OCI-LY7 (cell line): ENCODE measurements around the gene PDE2A. TPM values are rescaled to one million over a fixed set of nuclear protein-coding genes. Genes with fewer than 3 reads are reported as not detected.

Experiments
- BruUV-seq: library from RNA; stranded (reverse); fragments of 400-500 nt; replicated peaks from 2 replicates; lab custom pipeline; 2021; lab: Mats Ljungman, UMichigan
- CTCF ChIA-PET: fragments of 300-600 bp; sonication (Branson Sonifier 250); formaldehyde crosslinking; loops from one replicate; lab custom pipeline; 2022; ENCODE audit warnings: antibody characterized with exemption; ENCODE audit not compliant: unreplicated experiment; lab: Charles Lee
- POLR2A ChIA-PET: fragments of 300-600 bp; sonication (Branson Sonifier 250); formaldehyde crosslinking; loops from one replicate; lab custom pipeline; 2022; ENCODE audit warnings: antibody characterized with exemption; lab: Charles Lee
- DNase-seq: peaks from one replicate; pipeline ENCODE4 v3.0.0-alpha.2; 2015; ENCODE audit warnings: low spot score
- H2AFZ ChIP-seq: fragments of 200-600 bp; sonication (generic), shearing (Covaris generic); 2 replicates; pipeline ENCODE4 v1.6.1; 2014; ENCODE audit warnings: mild to moderate bottlenecking, antibody characterized with exemption, low read length, moderate library complexity
- H3K27ac ChIP-seq: fragments of 200-600 bp; sonication (generic); 2 replicates; pipeline ENCODE4 v1.5.1; 2014; ENCODE audit warnings: mixed run types, low read depth, mild to moderate bottlenecking, moderate library complexity, low read length, inconsistent platforms; ENCODE audit not compliant: poor library complexity, severe bottlenecking
- H3K36me3 ChIP-seq: fragments of 200-600 bp; sonication (generic); 2 replicates; pipeline ENCODE4 v1.6.1; 2014; ENCODE audit warnings: mild to moderate bottlenecking, antibody characterized with exemption, low read length, moderate library complexity, mixed read lengths; ENCODE audit not compliant: insufficient read depth
- H3K4me1 ChIP-seq: fragments of 200-600 bp; sonication (generic); 2 replicates; pipeline ENCODE4 v1.5.1; 2014; ENCODE audit warnings: mild to moderate bottlenecking, low read length; ENCODE audit not compliant: insufficient read depth, poor library complexity, severe bottlenecking
- H3K4me2 ChIP-seq: fragments of 200-600 bp; sonication (generic); 2 replicates; pipeline ENCODE4 v1.6.1; 2014; ENCODE audit warnings: mild to moderate bottlenecking, low read length
- H3K4me3 ChIP-seq: fragments of 200-600 bp; sonication (generic); 2 replicates; pipeline ENCODE4 v1.5.1; 2014; ENCODE audit warnings: mild to moderate bottlenecking, low read depth, low read length; ENCODE audit not compliant: poor library complexity, severe bottlenecking
- H3K79me2 ChIP-seq: fragments of 200-600 bp; sonication (generic); 2 replicates; pipeline ENCODE4 v1.6.1; 2016; ENCODE audit warnings: low read depth, mild to moderate bottlenecking, low read length, moderate library complexity, mixed read lengths; ENCODE audit not compliant: insufficient read depth
- H3K9me2 ChIP-seq: fragments of 200-600 bp; sonication (generic); 2 replicates; pipeline ENCODE4 v1.6.1; 2016; ENCODE audit warnings: mild to moderate bottlenecking, low read length, mixed read lengths; ENCODE audit not compliant: insufficient read depth
- H3K9me3 ChIP-seq: fragments of 200-600 bp; sonication (generic); 2 replicates; pipeline ENCODE4 v1.6.1; 2014; ENCODE audit warnings: mild to moderate bottlenecking, mixed run types, low read length, mixed read lengths
- H4K20me1 ChIP-seq: fragments of 200-600 bp; sonication (generic); 2 replicates; pipeline ENCODE4 v1.6.1; 2014; ENCODE audit warnings: mild to moderate bottlenecking, antibody characterized with exemption, low read length, moderate library complexity, mixed read lengths; ENCODE audit not compliant: insufficient read depth
- EZH2phosphoT487 ChIP-seq: fragments of 200-600 bp; sonication (generic); IDR thresholded peaks from 2 replicates; pipeline ENCODE4 v1.6.1; 2018; ENCODE audit warnings: low read depth, borderline replicate concordance, mild to moderate bottlenecking, mixed run types, antibody characterized with exemption, low read length, moderate library complexity, mixed read lengths
- intact Hi-C: fragments of 100-400 bp; cut with micrococcal nuclease; formaldehyde crosslinking; loops from one replicate; pipeline ENCODE4 v1.10.0; 2022; ENCODE audit not compliant: unreplicated experiment
- total RNA-seq, 2 experiments: library from RNA; depleted of rRNA in 1 of 2; stranded (reverse); fragments of >200 nt in 1 of 2; shearing (Covaris generic) in 1 of 2; gene quantifications; 2 replicates each; pipeline ENCODE4 v1.2.3, GENCODE V29; 2014 to 2022
- TF ChIP-seq, protein P1 (sequence below): fragments of 200-600 bp; sonication (generic); conservative IDR thresholded peaks from 2 replicates; pipeline ENCODE4 v1.5.1; 2014; ENCODE audit warnings: mild to moderate bottlenecking, antibody characterized with exemption, low read length, moderate library complexity, mixed read lengths

PDE2A gene
- total RNA-seq, 2 experiments from 2014 or later, result 0.68 TPM; not detected in 1

DNA sequence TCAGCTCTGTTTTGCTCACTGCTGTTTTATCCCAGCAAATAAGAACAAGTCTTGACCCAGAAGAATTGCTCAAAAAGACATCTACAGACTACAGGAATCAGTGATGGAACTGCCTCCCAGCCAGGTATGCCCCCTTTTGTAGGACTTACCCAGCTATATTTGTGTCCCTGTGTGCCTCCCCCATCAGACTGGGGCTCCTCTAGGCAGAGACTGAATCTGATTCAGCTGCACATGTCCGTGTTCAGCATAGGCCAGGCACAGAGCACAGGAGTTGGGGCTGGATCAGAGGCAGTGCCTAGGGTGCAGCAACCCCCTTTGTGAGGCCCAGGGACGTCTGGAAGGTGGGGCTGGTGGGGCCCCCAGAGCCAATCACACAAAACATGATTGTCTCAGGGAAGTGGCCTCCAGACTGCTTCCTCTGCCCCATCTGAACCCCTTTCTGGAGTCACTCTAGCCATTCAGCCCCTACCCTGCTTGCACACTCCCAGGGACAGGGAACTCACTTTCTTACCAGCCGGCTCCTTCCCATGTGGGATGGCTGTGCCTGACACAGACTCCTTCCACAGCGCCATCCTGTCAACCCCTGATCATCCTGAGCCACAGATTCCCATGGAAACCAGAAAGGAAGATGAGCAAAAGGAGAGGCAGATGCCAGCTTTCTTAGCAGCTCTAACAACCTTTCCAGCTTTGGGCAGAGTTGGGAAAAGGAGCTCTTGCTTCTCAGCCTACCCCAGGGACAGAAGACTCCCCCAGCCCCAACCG is 24.8 kb downstream of the PDE2A start:
- Histone ChIP-seq H2AFZ (no peak overlapping the region), H3K4me1 (no peaks in the 10 kb centered on the region), H3K27ac (no peak overlapping the region), H3K79me2 (no peaks in the 10 kb centered on the region), H4K20me1 (no peaks in the 10 kb centered on the region; the same call in 1 of the 2 replicates), H3K4me2 (no peak overlapping the region), H3K9me2 (no peaks in the 10 kb centered on the region), H3K36me3 (no peaks in the 10 kb centered on the region), H3K4me3 (no peak overlapping the region), H3K9me3 (no peaks in the 10 kb centered on the region)
- no TSS peak for BruUV-seq
- no peak for DNase-seq
- TF ChIP-seq, protein P1, sequence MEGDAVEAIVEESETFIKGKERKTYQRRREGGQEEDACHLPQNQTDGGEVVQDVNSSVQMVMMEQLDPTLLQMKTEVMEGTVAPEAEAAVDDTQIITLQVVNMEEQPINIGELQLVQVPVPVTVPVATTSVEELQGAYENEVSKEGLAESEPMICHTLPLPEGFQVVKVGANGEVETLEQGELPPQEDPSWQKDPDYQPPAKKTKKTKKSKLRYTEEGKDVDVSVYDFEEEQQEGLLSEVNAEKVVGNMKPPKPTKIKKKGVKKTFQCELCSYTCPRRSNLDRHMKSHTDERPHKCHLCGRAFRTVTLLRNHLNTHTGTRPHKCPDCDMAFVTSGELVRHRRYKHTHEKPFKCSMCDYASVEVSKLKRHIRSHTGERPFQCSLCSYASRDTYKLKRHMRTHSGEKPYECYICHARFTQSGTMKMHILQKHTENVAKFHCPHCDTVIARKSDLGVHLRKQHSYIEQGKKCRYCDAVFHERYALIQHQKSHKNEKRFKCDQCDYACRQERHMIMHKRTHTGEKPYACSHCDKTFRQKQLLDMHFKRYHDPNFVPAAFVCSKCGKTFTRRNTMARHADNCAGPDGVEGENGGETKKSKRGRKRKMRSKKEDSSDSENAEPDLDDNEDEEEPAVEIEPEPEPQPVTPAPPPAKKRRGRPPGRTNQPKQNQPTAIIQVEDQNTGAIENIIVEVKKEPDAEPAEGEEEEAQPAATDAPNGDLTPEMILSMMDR, result no peak
- no peak for TF ChIP-seq EZH2phosphoT487
- POLR2A ChIA-PET, result interaction anchor here (0.7 kb wide), 2 partner anchors 20 to 64 kb away, joined by 3 to 4 read pairs; no protein-coding TSS in a partner anchor
- CTCF ChIA-PET, result no interaction called here
- intact Hi-C loops, result loop anchor here (10.0 kb wide), 1 partner anchor 175 kb away; no protein-coding TSS in a partner anchor

DNA sequence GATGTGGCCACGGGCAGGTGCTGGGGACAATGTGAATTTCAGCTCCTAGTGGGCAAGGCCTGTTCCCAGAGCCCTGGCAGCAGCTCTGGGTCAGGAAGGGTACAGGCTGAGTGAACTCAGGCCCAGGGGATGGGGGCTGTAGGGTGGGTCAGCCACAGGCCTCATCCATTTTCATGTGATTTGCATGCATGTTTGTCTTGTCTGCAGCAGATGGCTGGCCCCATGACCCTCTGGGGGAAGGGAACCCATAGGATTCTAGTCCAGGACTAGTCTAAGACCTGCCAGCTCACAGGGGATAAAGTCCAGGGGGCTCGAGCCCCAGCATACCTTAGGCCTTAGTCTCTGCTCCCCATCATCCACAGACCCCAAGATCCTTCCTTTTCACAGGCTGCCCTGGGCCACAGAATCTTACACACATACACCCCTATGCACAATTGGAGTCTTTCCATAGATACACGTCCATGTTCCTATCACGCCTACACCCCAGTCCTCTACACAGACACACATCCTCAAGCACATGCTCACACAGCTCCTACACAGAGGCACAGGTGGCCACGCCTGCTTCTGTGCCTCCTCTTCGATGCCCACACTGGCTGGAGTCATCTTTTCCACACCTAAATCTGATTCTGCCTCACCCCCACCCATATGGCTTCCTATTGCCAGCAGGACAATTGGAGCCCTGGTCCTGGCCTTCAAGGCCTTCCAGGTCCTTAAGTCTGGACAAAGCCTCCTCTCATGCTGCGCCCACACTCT is 25.7 kb downstream of the PDE2A start:
- Histone ChIP-seq H3K9me2 (no peaks in the 10 kb centered on the region), H3K4me1 (no peaks in the 10 kb centered on the region), H3K4me2 (no peak overlapping the region), H4K20me1 (no peaks in the 10 kb centered on the region; the same call in 1 of the 2 replicates), H3K79me2 (no peaks in the 10 kb centered on the region), H2AFZ (no peak overlapping the region), H3K4me3 (no peak overlapping the region), H3K27ac (no peak overlapping the region), H3K9me3 (no peaks in the 10 kb centered on the region), H3K36me3 (no peaks in the 10 kb centered on the region)
- BruUV-seq, result no TSS peak
- intact Hi-C loops, result loop anchor here (10.0 kb wide), 1 partner anchor 174 kb away; no protein-coding TSS in a partner anchor
- POLR2A ChIA-PET, result interaction anchor here (0.7 kb wide), 1 partner anchor 19 kb away, joined by 4 read pairs; no protein-coding TSS in a partner anchor
- TF ChIP-seq, protein P1, result no peak
- TF ChIP-seq EZH2phosphoT487, result no peak
- no peak for DNase-seq
- CTCF ChIA-PET, result no interaction called here
